DND-41 (cell line): ENCODE measurements around the gene SLC22A25.
"Not testable (repeated sequence)": the region's sequence is repeated elsewhere in the genome, so short reads cannot be mapped to it uniquely, and the experiment has no call there.

Experiments used
- CTCF ChIP-seq: IDR thresholded peaks from 2 replicates; pipeline ENCODE4 v1.5.1; 2012; ENCODE audit warnings: borderline replicate concordance, low read length, moderate library complexity, mild to moderate bottlenecking; ENCODE audit not compliant: poor library complexity, severe bottlenecking; ENCODE audit errors: extremely low read depth
- EZH2 ChIP-seq: IDR thresholded peaks from 3 replicates; pipeline ENCODE4 v1.6.1; 2012; ENCODE audit warnings: borderline replicate concordance, low read depth, mild to moderate bottlenecking, moderate library complexity, low read length, inconsistent platforms; ENCODE audit not compliant: severe bottlenecking

DNA sequence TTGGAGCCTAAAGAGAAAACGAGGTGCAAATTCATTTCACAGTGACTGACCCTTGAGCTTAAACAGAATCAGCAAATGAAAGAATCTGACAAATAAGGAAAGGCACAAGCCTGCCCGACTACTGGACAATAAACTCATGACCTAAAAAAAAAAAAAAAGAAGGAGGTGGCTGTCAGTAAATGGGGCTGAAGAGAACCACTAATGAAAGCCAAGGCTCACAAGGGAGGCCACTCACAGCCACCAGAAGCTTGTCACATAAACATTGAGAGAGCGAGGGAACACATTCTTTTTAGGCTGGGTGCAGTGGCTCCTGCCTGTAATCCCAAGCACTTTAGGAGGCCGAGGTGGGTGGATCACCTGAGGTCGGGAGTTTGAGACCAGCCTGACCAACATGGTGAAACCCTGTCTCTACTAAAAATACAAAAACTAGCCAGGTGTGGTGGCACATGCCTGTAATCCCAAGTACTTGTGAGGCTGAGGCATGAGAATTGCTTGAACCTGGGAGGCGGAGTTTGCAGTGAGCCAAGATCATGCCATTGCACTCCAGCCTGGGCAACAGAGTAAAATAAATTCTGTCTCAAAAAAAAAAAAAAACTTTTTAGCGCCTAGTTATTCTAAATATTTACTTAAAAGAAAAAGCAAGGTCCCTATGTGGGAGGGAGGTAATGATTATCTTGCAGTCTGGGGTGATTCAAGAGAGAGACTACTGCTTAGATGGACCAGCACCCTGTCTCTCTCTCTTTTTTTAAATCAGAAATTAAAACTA, 4.0 kb upstream of the SLC22A25 start:
- TF ChIP-seq CTCF, EZH2: not testable (repeated sequence)
